Thymus (tissue), 11 donors: ENCODE results near the gene UNC5A. TPM values are rescaled to one million over a fixed set of nuclear protein-coding genes. Genes with fewer than 3 reads are reported as not detected.
A peak's percentile ranks its signal among the peaks of the same experiment; 100 is the strongest.

Experiments
- DNase-seq, 9 donors: peaks; one replicate each; pipeline ENCODE4 v3.0.0-alpha.2; 2013; ENCODE audit warnings: low spot score in 9 of 9, low read depth in 6 of 9, missing footprints in 1 of 9
- H3K27ac ChIP-seq, 2 donors: one replicate each; pipeline ENCODE4 v1.5.1; 2013; ENCODE audit warnings: control low read depth in 1 of 2, low read depth in 1 of 2, low read length in 1 of 2, mild to moderate bottlenecking in 1 of 2, moderate library complexity in 1 of 2
- H3K27me3 ChIP-seq, 2 donors: one replicate each; pipeline ENCODE4 v1.5.1; 2013; ENCODE audit warnings: low read length in 1 of 2; ENCODE audit not compliant: control insufficient read depth in 2 of 2, insufficient read depth in 1 of 2
- H3K36me3 ChIP-seq, 2 donors: one replicate each; pipeline ENCODE4 v1.5.1; 2013; ENCODE audit warnings: low read length in 1 of 2, mild to moderate bottlenecking in 1 of 2, moderate library complexity in 1 of 2; ENCODE audit not compliant: control insufficient read depth in 2 of 2, insufficient read depth in 2 of 2
- H3K4me1 ChIP-seq, 2 donors: one replicate each; pipeline ENCODE4 v1.5.1; 2013; ENCODE audit warnings: low read length in 2 of 2; ENCODE audit not compliant: control insufficient read depth in 2 of 2, insufficient read depth in 2 of 2
- H3K4me3 ChIP-seq, 2 donors: one replicate each; pipeline ENCODE4 v1.5.1; 2013; ENCODE audit warnings: low read length in 2 of 2, control low read depth in 1 of 2, mild to moderate bottlenecking in 1 of 2
- H3K9me3 ChIP-seq, 2 donors: one replicate each; pipeline ENCODE4 v1.5.1; 2013; ENCODE audit warnings: low read length in 1 of 2, mild to moderate bottlenecking in 1 of 2; ENCODE audit not compliant: control insufficient read depth in 2 of 2, insufficient read depth in 1 of 2
- WGBS: extraction: QIAGEN DNeasy Blood & Tissue Kit; methylation state at CpG from one replicate; pipeline ENCODE4 v1.1.7; 2013; 5-methylcytosine and 5-hydroxymethylcytosine counted together
- polyA plus RNA-seq: library from polyadenylated mRNA; stranded (reverse); fragments of 200-250 nt; gene quantifications from one replicate; pipeline ENCODE4 v1.2.3, GENCODE V29; 2013
- total RNA-seq: library from RNA; stranded (reverse); fragments of 120-200 nt; gene quantifications from one replicate; pipeline ENCODE4 v1.2.4, GENCODE V29; 2013
- donor health status: healthy.

The UNC5A gene
- total and polyA plus RNA-seq, 2 donors: 0.28 to 0.30 TPM

- Histone ChIP-seq H3K36me3 (no peaks in the 10 kb centered on the region), H3K4me1 (no peaks in the 10 kb centered on the region), H3K4me3 (no peak overlapping the region), H3K9me3 (no peaks in the 10 kb centered on the region), H3K27ac (no peak overlapping the region), H3K27me3 (peaks cover 0 to 4% of the 10 kb centered on the region in 2 donors)
- DNase-seq: no peak
- 79% methylated on average over 8 of the region's 8 CpGs for WGBS
These were observed 21.1 kb downstream of the UNC5A start for GRCh38 chr5:176831425-176831824.

DNA sequence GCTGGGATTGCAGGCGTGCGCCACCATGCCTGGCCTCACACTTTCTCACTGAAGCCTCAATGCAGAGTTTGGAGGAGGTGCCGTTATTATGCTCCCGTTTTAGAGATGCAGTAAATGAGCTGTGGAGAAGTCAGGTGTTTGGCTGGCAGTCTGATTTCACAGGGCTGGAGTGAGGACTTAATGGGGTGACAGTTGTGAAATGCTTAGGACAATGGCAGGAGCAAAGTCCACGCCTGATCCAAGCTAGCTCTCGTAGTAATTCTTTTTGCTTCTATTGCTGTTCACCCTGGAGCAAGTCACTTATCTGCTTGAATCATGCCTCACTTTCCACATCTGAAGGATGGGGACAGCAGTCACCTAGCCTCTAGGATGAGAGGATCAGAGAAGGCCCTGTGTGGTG lies 21.8 kb downstream of the UNC5A start:
- Histone ChIP-seq H3K9me3 (no peaks in the 10 kb centered on the region), H3K27me3 (peaks cover 0 to 4% of the 10 kb centered on the region in 2 donors), H3K4me3 (no peak overlapping the region), H3K27ac (no peak overlapping the region), H3K4me1 (no peaks in the 10 kb centered on the region), H3K36me3 (no peaks in the 10 kb centered on the region)
- no peak for DNase-seq
- 94% methylated on average over 6 of the region's 6 CpGs for WGBS

- Histone ChIP-seq H3K9me3 (peaks cover 0 to 6% of the 10 kb centered on the region in 2 donors), H3K27ac (no peak overlapping the region), H3K36me3 (no peaks in the 10 kb centered on the region), H3K4me1 (no peaks in the 10 kb centered on the region), H3K4me3 (no peak overlapping the region), H3K27me3 (peaks cover 0 to 3% of the 10 kb centered on the region in 2 donors)
- 94% methylated on average over 4 of the region's 4 CpGs for WGBS
- DNase-seq: no peak
These were observed 22.9 kb downstream of the UNC5A start for GRCh38 chr5:176833286-176833685.

GRCh38 chr5:176835918-176836317 lies 25.6 kb downstream of the UNC5A start:
- Histone ChIP-seq H3K27ac (no peak overlapping the region), H3K36me3 (no peaks in the 10 kb centered on the region), H3K4me3 (no peak overlapping the region), H3K4me1 (no peaks in the 10 kb centered on the region), H3K27me3 (peaks cover 0 to 12% of the 10 kb centered on the region in 2 donors), H3K9me3 (peaks cover 0 to 6% of the 10 kb centered on the region in 2 donors)
- WGBS: 81% methylated on average over 3 of the region's 3 CpGs
- DNase-seq: no peak

DNA sequence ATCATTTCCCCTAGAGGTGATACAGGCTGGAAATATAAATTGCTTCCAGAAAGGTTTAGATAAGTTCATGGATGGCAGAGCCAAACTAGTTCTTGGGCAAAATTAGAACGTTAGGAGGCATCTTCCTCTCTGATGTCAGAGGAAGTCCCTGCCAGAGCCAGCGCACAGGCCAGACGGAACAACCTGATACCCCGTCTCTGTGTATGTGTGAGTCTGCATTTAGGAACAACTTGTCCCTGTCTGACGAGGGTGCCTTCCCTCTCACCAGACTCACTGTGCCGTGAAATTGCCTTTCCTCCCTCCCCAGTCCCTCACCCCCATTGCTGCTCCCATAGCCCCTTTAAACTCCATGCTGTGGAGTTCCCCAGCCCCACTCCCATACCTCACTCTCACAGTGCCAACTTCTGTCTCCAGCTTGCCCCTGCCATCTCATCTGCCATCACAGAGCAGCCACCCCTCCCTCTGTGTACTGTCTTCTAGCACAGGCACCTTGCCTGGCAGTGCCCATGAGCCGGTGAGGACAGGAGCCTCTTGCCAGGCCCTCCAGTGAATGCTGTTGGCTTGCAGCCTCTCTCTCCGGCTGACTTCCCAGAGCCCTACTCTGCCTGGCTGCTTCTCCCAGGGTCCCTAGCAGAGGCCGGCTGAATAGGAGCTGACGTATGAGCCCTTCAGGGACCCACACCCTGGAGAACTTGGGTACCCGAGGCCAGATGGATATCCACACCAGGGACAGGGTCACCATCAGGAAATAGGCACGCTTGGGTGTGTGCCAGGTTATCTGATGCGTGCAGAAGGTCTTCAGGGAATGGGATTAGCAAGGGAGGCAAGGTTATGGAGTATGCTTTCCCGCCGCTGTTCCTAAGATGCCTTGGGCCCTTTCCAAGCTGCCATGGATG lies 26.7 kb downstream of the UNC5A start:
- DNase-seq: no peak
- Histone ChIP-seq H3K27me3 (peaks cover 0 to 15% of the 10 kb centered on the region in 2 donors), H3K4me1 (no peaks in the 10 kb centered on the region), H3K27ac (no peak overlapping the region), H3K36me3 (no peaks in the 10 kb centered on the region), H3K9me3 (peaks cover 0 to 6% of the 10 kb centered on the region in 2 donors), H3K4me3 (no peak overlapping the region)
- WGBS: 69% methylated on average over 15 of the region's 15 CpGs

GRCh38 chr5:176837707-176838115 lies 27.4 kb downstream of the UNC5A start:
- Histone ChIP-seq H3K9me3 (peaks cover 0 to 6% of the 10 kb centered on the region in 2 donors), H3K4me1 (no peaks in the 10 kb centered on the region), H3K4me3 (no peak overlapping the region), H3K36me3 (no peaks in the 10 kb centered on the region), H3K27ac (no peak overlapping the region), H3K27me3 (peaks cover 0 to 15% of the 10 kb centered on the region in 2 donors)
- 27% methylated on average over 16 of the region's 16 CpGs for WGBS
- DNase-seq: peak; percentile 54 to 87 (median 70)

DNA sequence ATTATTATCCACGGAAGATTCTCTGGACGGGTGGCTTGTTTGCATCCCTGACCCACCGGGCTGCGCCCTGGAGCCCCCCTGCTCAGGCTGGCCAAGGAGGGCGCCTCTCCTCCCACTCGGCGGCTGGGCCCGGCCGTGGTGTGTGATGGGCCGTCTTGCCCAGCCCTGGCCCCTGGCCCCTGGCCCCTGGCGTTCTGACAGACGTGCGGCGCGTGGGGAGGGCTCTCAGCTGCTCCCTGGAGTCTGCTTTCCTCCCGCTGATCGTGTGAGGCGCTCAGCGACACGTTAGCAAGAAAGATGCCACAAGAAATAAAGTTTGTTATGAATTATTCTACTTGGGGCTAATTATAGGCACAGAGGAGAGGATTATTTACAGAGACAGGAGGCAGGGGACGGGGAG lies 33.3 kb downstream of the UNC5A start:
- Histone ChIP-seq H3K9me3 (no peaks in the 10 kb centered on the region), H3K27me3 (peaks cover 0 to 45% of the 10 kb centered on the region in 2 donors), H3K4me3 (no peak overlapping the region), H3K36me3 (no peaks in the 10 kb centered on the region), H3K4me1 (no peaks in the 10 kb centered on the region), H3K27ac (no peak overlapping the region)
- DNase-seq: no peak
- WGBS: 73% methylated on average over 21 of the region's 21 CpGs

- WGBS: 89% methylated on average over 10 of the region's 10 CpGs
- H3K9me3 ChIP-seq: no peaks in the 10 kb centered on the region
- peaks cover 0 to 44% of the 10 kb centered on the region in 2 donors for H3K27me3 ChIP-seq
- H3K4me1 ChIP-seq: no peaks in the 10 kb centered on the region
- no peak overlapping the region for H3K27ac ChIP-seq
- no peak overlapping the region for H3K4me3 ChIP-seq
- no peaks in the 10 kb centered on the region for H3K36me3 ChIP-seq
- DNase-seq: no peak
These were observed 33.9 kb downstream of the UNC5A start for GRCh38 chr5:176844281-176844680.

DNA sequence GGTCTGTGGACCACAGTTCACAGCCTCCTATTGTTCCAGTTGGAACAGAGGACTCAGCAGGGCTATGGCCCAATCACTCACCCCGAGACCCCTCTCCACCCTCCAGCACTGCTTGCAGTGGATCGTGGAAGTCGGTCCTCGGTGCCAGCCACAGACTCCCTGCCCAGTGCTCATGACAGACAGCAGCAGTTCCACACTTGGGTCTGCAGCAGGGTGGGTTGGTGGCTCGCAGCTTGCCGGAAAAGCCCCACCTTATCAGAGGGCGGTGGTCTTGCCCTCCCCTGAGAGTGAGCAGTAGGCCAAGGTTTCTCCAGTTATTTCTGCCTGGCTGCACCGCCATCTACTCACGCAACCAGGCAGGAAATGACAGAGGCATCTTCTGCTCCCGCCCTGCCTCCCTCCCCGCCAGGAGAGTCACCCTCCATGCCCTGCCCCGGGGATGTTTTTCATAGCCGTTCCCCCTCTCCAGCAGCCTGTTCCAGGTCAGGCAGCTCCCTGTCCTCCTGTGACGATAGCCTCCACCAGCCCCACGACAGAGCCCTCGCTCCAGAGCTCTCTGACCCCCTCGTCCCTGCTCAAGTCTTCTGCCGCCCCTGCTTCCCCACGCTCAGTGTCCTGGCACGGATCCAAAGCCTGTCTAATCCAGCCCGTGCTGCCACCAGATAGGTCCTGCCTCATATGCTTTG lies 34.5 kb downstream of the UNC5A start:
- no peak for DNase-seq
- WGBS: 71% methylated on average over 21 of the region's 21 CpGs
- no peak overlapping the region for H3K27ac ChIP-seq
- no peak overlapping the region for H3K4me3 ChIP-seq
- peaks cover 0 to 44% of the 10 kb centered on the region in 2 donors for H3K27me3 ChIP-seq
- H3K4me1 ChIP-seq: no peaks in the 10 kb centered on the region
- no peaks in the 10 kb centered on the region for H3K9me3 ChIP-seq
- H3K36me3 ChIP-seq: no peaks in the 10 kb centered on the region
